Right lobe of liver (tissue), 6 donors: ENCODE data around the gene CYREN. TPM values are rescaled to one million over a fixed set of nuclear protein-coding genes. Genes with fewer than 3 reads are reported as not detected.
A peak's percentile ranks its signal among the peaks of the same experiment; 100 is the strongest.

ENCODE experiments used
- ATAC-seq, 4 donors: fragments of 200-7000 bp; cut with Tn5 transposase; one replicate each; pipeline ENCODE4 v1.9.1; 2020; ENCODE audit warnings: mild to moderate bottlenecking in 4 of 4, moderate library complexity in 4 of 4
- DNase-seq, 3 donors: peaks; one replicate each; pipeline ENCODE4 v3.0.0-alpha.2; 2020
- H3K27ac ChIP-seq, 3 donors: fragments of 200-600 bp; one replicate each; pipeline ENCODE4 v1.8.0; 2022
- H3K27me3 ChIP-seq, 2 donors: fragments of 200-600 bp; one replicate each; pipeline ENCODE4 v1.8.0; 2022
- H3K36me3 ChIP-seq, 4 donors: fragments of 200-600 bp; sonication (generic) in 1 of 4; one replicate each; pipeline versions ENCODE4 v1.5.1 to v1.8.0; 2017 to 2022; ENCODE audit warnings: control low read depth in 1 of 4
- H3K4me1 ChIP-seq, 4 donors: fragments of 200-600 bp; sonication (generic) in 1 of 4; one replicate each; pipeline versions ENCODE4 v1.5.1 to v1.8.0; 2017 to 2022; ENCODE audit warnings: control low read depth in 1 of 4
- H3K4me3 ChIP-seq, 3 donors: fragments of 200-600 bp; one replicate each; pipeline ENCODE4 v1.8.0; 2022
- H3K9me3 ChIP-seq, 4 donors: fragments of 200-600 bp; sonication (generic) in 1 of 4; one replicate each; pipeline versions ENCODE4 v1.5.1 to v1.8.0; 2017 to 2022; ENCODE audit warnings: control low read depth in 1 of 4
- CTCF ChIP-seq, 4 donors: fragments of 200-600 bp in 3 of 4; fragments of 450-650 bp in 1 of 4; IDR thresholded peaks; one replicate each; pipeline versions ENCODE4 v1.5.1 to v1.8.0; 2016 to 2022; ENCODE audit warnings: antibody characterized with exemption in 4 of 4, mild to moderate bottlenecking in 2 of 4
- POLR2A ChIP-seq: fragments of 450-650 bp; IDR thresholded peaks from one replicate; pipeline ENCODE4 v1.6.1; 2017; ENCODE audit warnings: antibody characterized with exemption, mild to moderate bottlenecking
- WGBS: methylation state at CpG from one replicate; pipeline ENCODE4 v1.1.6; 2018; ENCODE audit warnings: low coverage, low lambda C conversion rate; ENCODE audit not compliant: insufficient coverage; ENCODE audit errors: missing lambda C conversion rate; 5-methylcytosine and 5-hydroxymethylcytosine counted together
- intact Hi-C, 2 donors: fragments of 100-400 bp; cut with DNase I; formaldehyde crosslinking; loops; one replicate each; pipeline versions ENCODE4 v1.11.2 to v1.14.1; 2022
- total RNA-seq, 6 experiments: library from RNA; depleted of rRNA in 2 of 6; stranded (reverse); fragments of >200 nt in 2 of 6; fragmentation: NEBNext Ultra II Directional in 3 of 6; extraction: Animal tissue kit (Norgen Biotek cat#: 25700) in 3 of 6; gene quantifications; one replicate each; pipeline versions ENCODE4 v1.1.0 to v1.2.4, GENCODE V29; 2016 to 2023
- donor health status: DM: no; HTN: yes; CAD: no.
- donor health status: DM: no; HTN: no; CAD: no.
- donor health status: DM: no; HTN: no; CAD: no.
- donor health status: DM: no; HTN: yes; CAD: no.
- donor health status: DM: no; HTN: yes; CAD: no.

CYREN gene
- total RNA-seq, 6 experiments from 2014 or later, result 11.5 to 17.1 (median 15.0) TPM

GRCh38 chr7:135179321-135179925, 8.9 kb upstream of the CYREN start:
- Histone ChIP-seq H3K36me3 (peaks cover 0 to 8% (median 1%) of the 10 kb centered on the region in 4 donors), H3K4me1 (no peaks in the 10 kb centered on the region), H3K27me3 (no peaks in the 10 kb centered on the region), H3K4me3 (no peak overlapping the region), H3K27ac (no peak overlapping the region), H3K9me3 (no peaks in the 10 kb centered on the region)
- DNase-seq, result no peak
- peak in 3 of 4 donors; percentile 33 to 40 (median 38) for ATAC-seq
- WGBS, result 94% methylated on average over 2 of the region's 8 CpGs
- intact Hi-C loops, result no loop called here
- TF ChIP-seq POLR2A (no peak), CTCF (IDR thresholded peaks at IDR 0.05) (no peak)

- no peak for ATAC-seq
- H3K36me3 ChIP-seq, result peaks cover 0 to 3% (median 0%) of the 10 kb centered on the region in 4 donors
- 84% methylated on average over 13 of the region's 13 CpGs for WGBS
Observed at GRCh38 chr7:135178364-135178763, 7.9 kb upstream of the CYREN start.

GRCh38 chr7:135177028-135177696, 6.7 kb upstream of the CYREN start:
- no peaks in the 10 kb centered on the region for H3K4me1 ChIP-seq
- intact Hi-C loops, result no loop called here
- DNase-seq (no peak), ATAC-seq (no peak)
- peaks cover 0 to 3% (median 0%) of the 10 kb centered on the region in 4 donors for H3K36me3 ChIP-seq
- no peaks in the 10 kb centered on the region for H3K9me3 ChIP-seq
- H3K27ac ChIP-seq, result no peak overlapping the region
- 98% methylated on average over 9 of the region's 9 CpGs for WGBS
- TF ChIP-seq CTCF (IDR thresholded peaks at IDR 0.05), result no peak
- TF ChIP-seq POLR2A, result no peak
- H3K4me3 ChIP-seq, result no peak overlapping the region
- no peaks in the 10 kb centered on the region for H3K27me3 ChIP-seq

More at GRCh38 chr7:135178364-135178763, 7.9 kb upstream of the CYREN start:
- no peak for DNase-seq
- Histone ChIP-seq H3K4me1 (no peaks in the 10 kb centered on the region), H3K4me3 (no peak overlapping the region), H3K27me3 (no peaks in the 10 kb centered on the region), H3K27ac (no peak overlapping the region), H3K9me3 (no peaks in the 10 kb centered on the region)
- TF ChIP-seq CTCF (IDR thresholded peaks at IDR 0.05) (no peak), POLR2A (no peak)
- intact Hi-C loops, result no loop called here

- no peak for ATAC-seq
- no peak overlapping the region for H3K4me3 ChIP-seq
- no peak overlapping the region for H3K27ac ChIP-seq
- no peaks in the 10 kb centered on the region for H3K9me3 ChIP-seq
- TF ChIP-seq CTCF (IDR thresholded peaks at IDR 0.05) (no peak), POLR2A (no peak)
- no peak for DNase-seq
- H3K36me3 ChIP-seq, result peaks cover 0 to 3% (median 0%) of the 10 kb centered on the region in 4 donors
- H3K4me1 ChIP-seq, result peaks cover 0 to 6% (median 0%) of the 10 kb centered on the region in 4 donors
- 100% methylated on average over 6 of the region's 6 CpGs for WGBS
- H3K27me3 ChIP-seq, result no peaks in the 10 kb centered on the region
- intact Hi-C loops, result no loop called here
Observed at GRCh38 chr7:135175931-135176330, 5.4 kb upstream of the CYREN start.
